DOHH2 (cell line): ENCODE results near the gene KLK1.

Experiments used
- H3F3A ChIP-seq: fragments of 200-600 bp; sonication (generic), shearing (Covaris generic); 2 replicates; pipeline ENCODE4 v1.6.0; 2016; ENCODE audit warnings: antibody characterized with exemption, mild to moderate bottlenecking; ENCODE audit not compliant: control insufficient read depth, insufficient read depth
- H3K27ac ChIP-seq: fragments of 200-600 bp; sonication (generic); 2 replicates; pipeline ENCODE4 v1.5.1; 2014; ENCODE audit warnings: low read depth, mild to moderate bottlenecking, low read length, moderate library complexity
- H3K27me3 ChIP-seq: fragments of 200-600 bp; sonication (generic); 2 replicates; pipeline ENCODE4 v1.6.1; 2014; ENCODE audit warnings: mild to moderate bottlenecking, low read length, mixed read lengths; ENCODE audit not compliant: control insufficient read depth
- H3K36me3 ChIP-seq: fragments of 200-600 bp; sonication (generic); 2 replicates; pipeline ENCODE4 v1.6.1; 2014; ENCODE audit warnings: mild to moderate bottlenecking, low read length, moderate library complexity, mixed read lengths; ENCODE audit not compliant: control insufficient read depth
- H3K4me1 ChIP-seq: fragments of 200-600 bp; sonication (generic); 2 replicates; pipeline ENCODE4 v1.6.1; 2014; ENCODE audit warnings: mild to moderate bottlenecking, low read length, mixed read lengths; ENCODE audit not compliant: control insufficient read depth
- H3K4me2 ChIP-seq: fragments of 200-600 bp; sonication (generic); 2 replicates; pipeline ENCODE4 v1.6.0; 2014; ENCODE audit warnings: mild to moderate bottlenecking, low read length, moderate library complexity
- H3K4me3 ChIP-seq: fragments of 200-600 bp; sonication (generic); 2 replicates; pipeline ENCODE4 v1.5.1; 2014; ENCODE audit warnings: mild to moderate bottlenecking, low read length, mixed read lengths
- H3K79me2 ChIP-seq: fragments of 200-600 bp; sonication (generic); 2 replicates; pipeline ENCODE4 v1.6.1; 2014; ENCODE audit warnings: mild to moderate bottlenecking, low read length, mixed read lengths; ENCODE audit not compliant: control insufficient read depth
- H3K9me2 ChIP-seq: fragments of 200-600 bp; sonication (generic); replicated peaks from 2 replicates; pipeline ENCODE4 v1.6.1; 2014; ENCODE audit warnings: mild to moderate bottlenecking, low read length, mixed read lengths; ENCODE audit not compliant: control insufficient read depth
- H3K9me3 ChIP-seq: fragments of 200-600 bp; sonication (generic); 2 replicates; pipeline ENCODE4 v1.6.1; 2014; ENCODE audit warnings: antibody characterized with exemption, low read length, mixed read lengths; ENCODE audit not compliant: control insufficient read depth, insufficient read depth
- H4K20me1 ChIP-seq: fragments of 200-600 bp; sonication (generic); 2 replicates; pipeline ENCODE4 v1.6.0; 2014; ENCODE audit warnings: low read depth, mild to moderate bottlenecking, antibody characterized with exemption, low read length, moderate library complexity; ENCODE audit not compliant: control insufficient read depth, insufficient read depth
- EZH2phosphoT487 ChIP-seq: fragments of 200-600 bp; sonication (generic); IDR thresholded peaks from 2 replicates; pipeline ENCODE4 v1.6.1; 2017; ENCODE audit warnings: borderline replicate concordance, mild to moderate bottlenecking, antibody characterized with exemption, low read length, moderate library complexity, mixed read lengths
- TF ChIP-seq, protein P1 (sequence below): fragments of 200-600 bp; sonication (generic); IDR thresholded peaks from one replicate; pipeline ENCODE4 v1.5.1; 2014; ENCODE audit warnings: antibody characterized with exemption, mild to moderate bottlenecking, low read depth, low read length; ENCODE audit not compliant: poor library complexity, severe bottlenecking

KLK1 gene

DNA sequence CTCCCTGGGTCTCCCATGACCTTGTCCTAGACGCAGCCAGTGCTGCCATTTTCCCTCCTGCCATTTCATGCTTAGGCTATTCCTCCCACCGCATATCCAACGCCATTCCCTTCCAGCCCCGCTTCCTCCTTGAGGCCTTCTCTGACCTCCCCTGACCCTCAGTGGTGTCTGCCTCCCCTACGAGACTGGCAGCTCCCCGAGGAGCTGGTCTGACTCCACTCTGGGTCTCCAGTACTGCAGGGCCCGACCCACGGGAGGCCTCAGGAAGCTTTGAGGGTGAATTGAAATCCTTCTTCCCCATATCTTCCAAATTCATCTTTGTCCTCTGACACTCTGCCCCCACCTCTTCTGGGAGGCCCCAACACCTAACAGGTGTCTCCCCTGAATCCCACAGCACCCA lies 9.1 kb upstream of the KLK1 start:
- Histone ChIP-seq H3K79me2 (no peaks in the 10 kb centered on the region), H3K36me3 (no peaks in the 10 kb centered on the region), H4K20me1 (no peaks in the 10 kb centered on the region), H3K27ac (no peak overlapping the region), H3K9me2 (no peaks in the 10 kb centered on the region), H3K4me2 (no peak overlapping the region), H3K4me3 (no peak overlapping the region), H3K4me1 (peaks cover 13% of the 10 kb centered on the region), H3K27me3 (peaks cover 26% of the 10 kb centered on the region), H3F3A (no peaks in the 10 kb centered on the region), H3K9me3 (no peaks in the 10 kb centered on the region)
- TF ChIP-seq EZH2phosphoT487: no peak
- TF ChIP-seq, protein P1, sequence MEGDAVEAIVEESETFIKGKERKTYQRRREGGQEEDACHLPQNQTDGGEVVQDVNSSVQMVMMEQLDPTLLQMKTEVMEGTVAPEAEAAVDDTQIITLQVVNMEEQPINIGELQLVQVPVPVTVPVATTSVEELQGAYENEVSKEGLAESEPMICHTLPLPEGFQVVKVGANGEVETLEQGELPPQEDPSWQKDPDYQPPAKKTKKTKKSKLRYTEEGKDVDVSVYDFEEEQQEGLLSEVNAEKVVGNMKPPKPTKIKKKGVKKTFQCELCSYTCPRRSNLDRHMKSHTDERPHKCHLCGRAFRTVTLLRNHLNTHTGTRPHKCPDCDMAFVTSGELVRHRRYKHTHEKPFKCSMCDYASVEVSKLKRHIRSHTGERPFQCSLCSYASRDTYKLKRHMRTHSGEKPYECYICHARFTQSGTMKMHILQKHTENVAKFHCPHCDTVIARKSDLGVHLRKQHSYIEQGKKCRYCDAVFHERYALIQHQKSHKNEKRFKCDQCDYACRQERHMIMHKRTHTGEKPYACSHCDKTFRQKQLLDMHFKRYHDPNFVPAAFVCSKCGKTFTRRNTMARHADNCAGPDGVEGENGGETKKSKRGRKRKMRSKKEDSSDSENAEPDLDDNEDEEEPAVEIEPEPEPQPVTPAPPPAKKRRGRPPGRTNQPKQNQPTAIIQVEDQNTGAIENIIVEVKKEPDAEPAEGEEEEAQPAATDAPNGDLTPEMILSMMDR: no peak

DNA sequence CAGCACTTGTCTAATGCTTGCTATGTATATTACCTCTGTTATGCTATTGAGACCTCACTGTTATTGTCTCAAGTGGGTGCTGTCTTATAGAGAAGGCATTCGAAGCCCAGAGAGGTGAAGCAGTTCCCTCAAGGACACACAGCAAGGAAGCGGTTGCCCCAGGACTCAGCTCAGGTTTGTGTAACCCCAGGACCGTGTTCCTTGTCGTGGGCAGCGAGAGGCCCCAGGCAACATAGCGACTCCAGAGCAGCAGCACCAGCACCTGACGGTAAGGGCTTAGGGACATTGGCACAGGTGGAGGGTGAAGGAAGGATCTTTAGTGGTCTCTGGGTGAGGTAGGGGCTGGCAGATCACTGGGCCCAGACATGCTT lies 7.4 kb upstream of the KLK1 start:
- no peak overlapping the region for H3K4me2 ChIP-seq
- H3F3A ChIP-seq: no peaks in the 10 kb centered on the region
- no peaks in the 10 kb centered on the region for H3K36me3 ChIP-seq
- TF ChIP-seq, protein P1: no peak
- TF ChIP-seq EZH2phosphoT487: no peak
- no peak overlapping the region for H3K27ac ChIP-seq
- H3K4me1 ChIP-seq: peaks cover 10% of the 10 kb centered on the region
- H3K4me3 ChIP-seq: no peak overlapping the region
- H3K27me3 ChIP-seq: peaks cover 13% of the 10 kb centered on the region
- H3K9me3 ChIP-seq: no peaks in the 10 kb centered on the region
- no peaks in the 10 kb centered on the region for H3K9me2 ChIP-seq
- no peaks in the 10 kb centered on the region for H4K20me1 ChIP-seq
- H3K79me2 ChIP-seq: no peaks in the 10 kb centered on the region

DNA sequence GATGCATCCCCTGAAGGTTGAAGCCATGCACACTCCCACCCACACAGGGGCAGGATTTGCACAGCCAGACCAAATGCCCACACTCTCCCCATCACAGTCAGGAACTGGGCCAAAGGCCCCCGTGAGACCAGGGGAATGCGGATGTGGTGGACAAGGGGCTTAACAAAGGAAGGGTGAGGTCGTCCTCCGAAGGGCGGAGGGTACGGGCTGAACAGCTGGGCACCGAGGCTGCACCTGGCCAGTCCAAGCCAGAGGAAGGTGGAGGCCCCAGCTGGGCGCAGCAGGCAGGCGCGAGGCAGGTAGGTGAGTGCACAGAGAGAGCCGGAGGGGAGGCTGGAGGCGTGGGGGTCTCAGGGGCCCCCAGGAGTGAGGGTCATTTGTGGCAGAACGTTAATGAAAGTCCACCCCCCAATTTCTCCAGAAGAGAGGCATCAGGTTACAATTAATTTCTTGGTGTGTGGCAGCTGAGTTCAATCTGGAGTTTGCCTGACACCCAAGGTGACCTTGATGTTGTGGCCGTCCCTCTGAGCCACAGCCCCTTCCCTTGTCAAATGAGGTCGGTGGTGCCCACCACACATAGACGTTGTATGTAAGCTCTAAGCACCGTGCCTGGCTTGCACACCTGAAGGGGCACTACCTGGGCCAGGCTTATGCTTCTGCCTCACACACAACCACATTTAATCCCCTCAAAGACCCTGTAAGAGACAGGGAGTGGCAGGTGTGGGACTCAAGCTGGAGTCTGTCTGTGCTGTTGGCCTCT lies 6.9 kb upstream of the KLK1 start:
- Histone ChIP-seq H3K4me2 (no peak overlapping the region), H3K27ac (no peak overlapping the region), H3K4me1 (peaks cover 6% of the 10 kb centered on the region), H3K27me3 (peaks cover 10% of the 10 kb centered on the region), H3F3A (no peaks in the 10 kb centered on the region), H3K4me3 (no peak overlapping the region), H3K79me2 (no peaks in the 10 kb centered on the region), H4K20me1 (no peaks in the 10 kb centered on the region), H3K9me2 (no peaks in the 10 kb centered on the region), H3K9me3 (no peaks in the 10 kb centered on the region), H3K36me3 (no peaks in the 10 kb centered on the region)
- TF ChIP-seq, protein P1: no peak
- no peak for TF ChIP-seq EZH2phosphoT487
